Stimulated activated CD4-positive, alpha-beta T cell treated with anti-CD3 and anti-CD28 coated beads, Interleukin-4, amount 100 ng/mL, for 48 hours (primary cell): ENCODE data around the gene LYZ.
"Not testable (repeated sequence)": the region's sequence is repeated elsewhere in the genome, so short reads cannot be mapped to it uniquely, and the experiment has no call there.

ENCODE experiments used
- DNase-seq, 2 donors: peaks; one replicate each; pipeline ENCODE4 v3.0.0-alpha.2; 2020; ENCODE audit warnings: low read depth in 2 of 2

The LYZ gene

GRCh38 chr12:69348162-69348938 is at the start of gene LYZ:
Gene LYZ, plus strand, starts transcription at chr12:69348381. Its CDS starts 28 bp downstream, at chr12:69348409.
- DNase-seq, result no peak

GRCh38 chr12:69298947-69299346 is 49.2 kb upstream of the LYZ start:
- DNase-seq, result no peak

GRCh38 chr12:69304284-69304683 is 43.9 kb upstream of the LYZ start:
- no peak for DNase-seq

GRCh38 chr12:69309461-69309860 is 38.7 kb upstream of the LYZ start:
- no peak for DNase-seq

GRCh38 chr12:69313209-69313608 is 35.0 kb upstream of the LYZ start:
- no peak for DNase-seq

GRCh38 chr12:69316784-69317183 is 31.4 kb upstream of the LYZ start:
- DNase-seq, result not testable (repeated sequence)

- not testable (repeated sequence) for DNase-seq
These were observed 30.9 kb upstream of the LYZ start for GRCh38 chr12:69317233-69317632.

- DNase-seq, result no peak
These were observed 30.0 kb upstream of the LYZ start for GRCh38 chr12:69318225-69318624.

- no peak for DNase-seq
These were observed 26.8 kb upstream of the LYZ start for GRCh38 chr12:69321351-69321750.

- no peak for DNase-seq
These were observed 23.2 kb upstream of the LYZ start for GRCh38 chr12:69324797-69325466.

- no peak for DNase-seq
These were observed 19.8 kb upstream of the LYZ start for GRCh38 chr12:69328426-69328825.

GRCh38 chr12:69329669-69330428 is 18.3 kb upstream of the LYZ start:
- peak in 1 of 2 donors; percentile 10 for DNase-seq

GRCh38 chr12:69330475-69331473 is 17.4 kb upstream of the LYZ start:
- DNase-seq, result peak; percentile 40 to 42

GRCh38 chr12:69331519-69331908 is 16.7 kb upstream of the LYZ start:
- DNase-seq, result no peak

- DNase-seq, result no peak
These were observed 16.1 kb upstream of the LYZ start for GRCh38 chr12:69331909-69332684.

- no peak for DNase-seq
These were observed 15.3 kb upstream of the LYZ start for GRCh38 chr12:69332815-69333358.

- DNase-seq, result no peak
These were observed 14.0 kb upstream of the LYZ start for GRCh38 chr12:69334158-69334557.

GRCh38 chr12:69337311-69338090 is 10.7 kb upstream of the LYZ start:
- no peak for DNase-seq

GRCh38 chr12:69338120-69338859 is 9.9 kb upstream of the LYZ start:
- DNase-seq, result no peak
